AG10803 (cell line): ENCODE results near the gene COL12A1.

Experiments
- DNase-seq: peaks from one replicate; pipeline ENCODE4 v3.0.0; 2010; ENCODE audit warnings: low read depth
- H3K4me3 ChIP-seq: 2 replicates; pipeline ENCODE4 v1.5.1; 2011; ENCODE audit warnings: mild to moderate bottlenecking, low read length, control low read depth
- CTCF ChIP-seq: conservative IDR thresholded peaks from 2 replicates; pipeline ENCODE4 v1.5.1; 2011; ENCODE audit warnings: mild to moderate bottlenecking, low read length, control low read depth, inconsistent platforms

Gene COL12A1

GRCh38 chr6:75213112-75213511 lies 7.3 kb upstream of the COL12A1 start:
- no peak overlapping the region for H3K4me3 ChIP-seq
- TF ChIP-seq CTCF, result no peak
- peak; percentile 72 for DNase-seq

GRCh38 chr6:75211920-75212590 lies 6.2 kb upstream of the COL12A1 start:
- TF ChIP-seq CTCF, result no peak
- DNase-seq, result no peak
- H3K4me3 ChIP-seq, result no peak overlapping the region

DNA sequence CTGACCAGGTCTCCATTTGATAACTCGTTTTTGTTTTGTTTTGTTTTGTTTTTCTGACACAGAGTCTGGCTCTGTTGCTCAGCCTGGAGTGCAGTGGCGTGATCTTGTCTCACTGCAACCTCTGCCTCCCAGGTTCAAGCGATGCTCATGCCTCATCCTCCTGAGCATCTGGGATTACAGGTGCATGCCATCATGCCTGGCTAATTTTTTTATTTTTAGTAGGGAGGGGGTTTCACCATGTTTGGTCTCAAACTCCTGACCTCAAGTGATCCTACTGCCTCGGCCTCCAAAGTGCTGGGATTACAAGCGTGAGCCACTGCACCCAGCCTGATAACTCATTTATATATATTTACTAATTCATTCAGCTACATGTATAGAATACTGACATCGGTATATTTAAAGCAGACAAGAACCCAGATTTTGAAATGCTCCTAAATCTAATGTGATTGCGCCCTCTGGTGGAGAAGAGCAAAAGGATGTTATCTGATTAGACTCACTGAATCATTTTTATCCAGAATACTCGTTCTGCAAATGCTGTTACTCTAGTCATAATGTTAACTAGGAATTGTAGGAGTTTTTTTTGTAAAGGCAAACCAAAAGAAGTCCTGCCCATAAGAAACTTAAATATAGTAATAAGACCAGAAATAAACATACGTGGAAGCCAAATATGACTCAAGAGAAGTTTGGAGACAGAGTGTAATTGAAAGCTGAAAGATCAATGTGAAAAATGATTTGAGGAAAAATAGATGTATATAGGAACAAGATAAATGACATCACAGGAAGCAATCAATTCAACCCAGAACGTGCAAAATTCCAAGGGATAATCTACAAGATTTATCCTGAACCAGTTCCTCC lies 5.3 kb upstream of the COL12A1 start:
- TF ChIP-seq CTCF, result peak; percentile 78

GRCh38 chr6:75209184-75209723 lies 3.4 kb upstream of the COL12A1 start:
- no peak overlapping the region for H3K4me3 ChIP-seq
- TF ChIP-seq CTCF, result no peak
- DNase-seq, result no peak

More for the DNA sequence above, 5.3 kb upstream of the COL12A1 start:
- DNase-seq, result peak; percentile 73
- H3K4me3 ChIP-seq, result no peak overlapping the region

DNA sequence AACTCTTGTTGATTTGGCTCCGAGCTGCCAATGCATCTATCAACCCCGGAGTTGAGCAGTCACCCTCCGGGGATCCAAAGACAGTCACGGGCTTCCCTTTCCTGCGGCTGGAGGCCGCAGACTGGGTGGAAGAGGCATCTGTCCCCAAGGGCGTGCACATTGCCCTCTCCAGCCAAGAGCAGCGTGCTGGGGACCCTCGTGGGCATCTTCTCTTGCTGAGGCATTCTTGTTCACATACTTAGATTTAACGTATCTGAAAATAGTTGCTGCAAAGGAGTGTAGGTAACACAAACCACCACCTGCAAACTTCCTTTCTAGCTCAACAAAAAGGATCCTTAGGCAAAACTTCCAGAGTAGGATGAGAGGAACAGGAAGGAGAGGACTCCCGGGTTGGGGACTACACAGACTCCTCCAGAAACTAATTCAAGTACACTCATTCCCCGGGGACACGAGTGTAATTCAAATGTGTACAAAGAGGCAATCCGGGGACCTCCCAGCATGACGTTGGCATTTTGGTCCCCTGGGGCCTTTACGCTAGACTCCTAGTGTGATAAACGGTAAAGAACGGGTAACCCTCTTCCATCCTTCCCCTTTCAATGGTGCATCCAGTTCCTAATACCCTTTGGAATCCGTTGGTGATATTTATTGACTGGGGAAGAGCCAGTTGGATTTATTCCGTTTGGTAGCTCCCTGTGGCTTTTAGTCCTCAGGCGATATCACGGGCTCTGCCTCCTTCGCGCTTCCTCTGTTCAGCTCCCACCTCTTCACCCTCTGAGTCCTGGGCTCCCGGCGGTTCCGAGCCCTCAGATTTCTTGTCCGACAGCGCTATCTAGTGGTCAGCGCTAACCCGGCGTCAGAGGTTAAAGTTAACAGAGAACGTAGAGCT lies 2.7 kb upstream of the COL12A1 start:
- peak overlapping the region; percentile 100 for H3K4me3 ChIP-seq
- peak; percentile 84 for DNase-seq
- TF ChIP-seq CTCF, result peak; percentile 90

- peak; percentile 57 for DNase-seq
- H3K4me3 ChIP-seq, result peak overlapping the region; percentile 100
- no peak for TF ChIP-seq CTCF
Measured at GRCh38 chr6:75206576-75207342, 906 bp upstream of the COL12A1 start.
